HG03442 (cell line): ENCODE data around the gene SKP2.
"Not testable (repeated sequence)": the region's sequence is repeated elsewhere in the genome, so short reads cannot be mapped to it uniquely, and the experiment has no call there.

Experiments used
- ATAC-seq: cut with Tn5 transposase; IDR thresholded peaks from one replicate; pipeline ENCODE4 v1.9.1; 2021; ENCODE audit warnings: mild to moderate bottlenecking, moderate library complexity; ENCODE audit not compliant: unreplicated experiment

The SKP2 gene

DNA sequence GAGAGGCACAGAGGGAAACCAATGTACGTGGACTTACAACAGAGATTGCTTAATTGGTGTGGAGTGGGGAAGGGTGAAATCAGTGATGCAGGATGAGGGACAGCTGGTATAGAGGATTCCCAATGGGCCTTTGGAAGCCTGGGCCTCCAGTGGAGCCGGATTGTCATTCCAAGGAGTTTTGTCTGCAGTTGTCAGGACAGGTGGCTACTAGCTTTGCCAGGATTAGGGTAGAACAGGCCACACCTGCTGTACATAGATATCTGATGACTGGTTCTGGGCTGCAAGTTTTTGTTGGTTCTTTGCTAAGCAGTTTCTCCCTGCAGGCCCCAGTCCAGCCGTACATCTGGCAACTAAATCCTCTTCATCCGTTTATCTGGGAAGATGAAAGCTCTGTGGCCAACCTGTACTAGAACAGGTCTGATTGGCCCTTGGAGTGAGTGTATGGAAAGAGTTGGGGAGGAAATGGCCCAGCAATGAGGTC is 4.2 kb downstream of the SKP2 start:
- no peak for ATAC-seq

DNA sequence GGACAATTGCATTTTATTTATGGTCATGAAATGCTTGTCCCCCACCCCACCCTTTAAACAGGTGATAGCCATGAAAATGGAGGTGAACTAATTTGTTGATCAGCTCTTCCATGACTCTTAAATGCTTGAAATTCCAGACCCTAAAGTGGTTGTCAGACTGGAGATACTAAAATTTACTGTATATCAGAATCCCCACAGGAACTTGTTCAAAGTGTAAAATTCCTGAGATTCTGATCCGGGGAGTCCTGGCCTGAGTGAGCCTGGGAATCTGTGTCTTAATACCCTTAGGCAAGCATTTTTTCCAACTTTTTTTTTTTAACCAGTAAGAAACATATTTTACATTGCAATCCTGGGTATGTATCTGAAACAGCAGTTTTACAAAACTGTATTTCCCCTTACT is 4.7 kb downstream of the SKP2 start:
- no peak for ATAC-seq

DNA sequence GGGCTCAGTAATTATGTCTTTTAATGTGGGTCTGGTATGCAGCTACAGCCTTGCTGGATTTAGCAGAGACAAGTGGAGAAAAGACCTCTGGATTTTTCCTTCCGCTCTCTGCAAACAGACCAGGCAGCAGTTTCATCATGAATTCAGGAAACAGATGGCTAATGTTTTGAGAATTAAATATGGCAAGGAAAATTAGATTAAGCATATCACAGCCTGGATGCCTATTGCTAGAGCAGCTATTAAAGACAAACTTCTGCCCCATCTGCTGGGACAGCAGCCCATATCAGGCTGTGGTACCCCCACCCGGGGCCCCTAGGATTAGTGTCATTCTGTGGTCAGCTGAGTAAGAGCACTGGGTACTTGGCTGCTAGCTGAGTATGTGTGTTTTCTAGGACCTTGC is 6.2 kb downstream of the SKP2 start:
- no peak for ATAC-seq

DNA sequence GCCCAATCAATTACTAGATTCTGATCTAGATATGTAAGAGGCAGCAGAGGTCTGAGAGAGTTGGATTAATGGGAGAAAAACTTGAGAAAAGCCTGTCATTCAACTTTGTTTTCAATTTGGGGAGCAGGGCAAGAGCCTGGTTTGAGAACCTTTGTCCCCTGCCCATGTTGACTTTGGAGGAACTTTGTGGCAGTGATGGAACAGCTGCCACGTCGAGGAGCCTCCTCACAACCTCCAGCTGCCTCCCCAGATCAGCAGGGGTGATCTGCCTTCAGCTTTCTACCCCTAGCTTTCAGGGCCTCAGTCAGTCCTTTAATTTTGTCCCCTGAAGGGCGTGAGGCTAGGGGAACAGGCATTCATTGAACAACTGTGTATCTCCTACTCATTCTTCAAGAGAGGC is 8.7 kb downstream of the SKP2 start:
- no peak for ATAC-seq

DNA sequence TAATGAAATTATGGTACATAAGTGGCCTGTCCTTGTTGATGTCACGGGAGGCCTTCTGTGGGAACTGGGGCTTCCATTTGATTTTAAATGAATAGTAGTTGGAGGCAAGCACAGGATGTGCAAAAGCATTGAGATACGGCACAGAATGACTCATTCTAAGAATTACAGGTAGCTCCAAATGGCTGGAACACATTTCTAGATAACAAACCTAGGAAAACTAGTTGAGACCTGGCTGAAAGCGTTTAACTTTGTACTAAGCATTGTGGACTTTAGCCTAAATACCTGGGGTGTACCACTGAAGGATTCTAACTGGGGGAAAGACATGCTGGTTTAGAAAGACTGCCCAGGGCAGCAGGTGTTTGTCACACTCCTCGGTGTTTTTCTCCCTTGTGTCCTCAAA is 9.4 kb downstream of the SKP2 start:
- ATAC-seq = no peak

DNA sequence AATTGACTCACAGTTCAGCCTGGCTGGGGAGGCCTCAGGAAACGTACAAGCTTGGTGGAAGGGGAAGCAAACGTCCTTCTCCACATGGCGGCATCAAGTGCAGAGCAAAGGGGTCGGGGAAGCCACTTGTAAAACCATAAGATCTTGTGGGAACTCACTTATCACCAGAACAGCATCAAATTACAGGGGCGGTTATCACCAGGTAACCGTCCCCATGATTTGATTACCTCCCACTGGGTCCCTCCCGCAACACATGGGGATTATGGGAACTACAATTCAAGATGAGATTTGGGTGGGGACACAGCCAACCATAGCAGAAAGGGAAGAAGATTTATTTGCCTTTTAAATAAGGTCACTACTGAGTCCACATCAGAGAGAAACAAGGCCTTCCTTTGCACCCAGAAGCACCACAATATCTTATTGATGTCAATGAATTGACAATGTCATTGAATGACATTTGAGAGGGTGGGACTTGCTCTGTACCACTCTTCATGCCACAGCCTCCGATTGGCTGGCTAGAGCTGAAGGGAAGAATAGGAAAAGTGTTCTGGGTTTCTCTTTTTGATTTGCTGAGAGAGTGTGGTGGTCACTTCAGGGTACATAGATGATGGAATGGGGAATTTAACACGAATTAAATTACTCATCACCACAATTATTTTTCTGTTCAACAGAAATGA is 11.0 kb downstream of the SKP2 start:
- ATAC-seq = no peak

DNA sequence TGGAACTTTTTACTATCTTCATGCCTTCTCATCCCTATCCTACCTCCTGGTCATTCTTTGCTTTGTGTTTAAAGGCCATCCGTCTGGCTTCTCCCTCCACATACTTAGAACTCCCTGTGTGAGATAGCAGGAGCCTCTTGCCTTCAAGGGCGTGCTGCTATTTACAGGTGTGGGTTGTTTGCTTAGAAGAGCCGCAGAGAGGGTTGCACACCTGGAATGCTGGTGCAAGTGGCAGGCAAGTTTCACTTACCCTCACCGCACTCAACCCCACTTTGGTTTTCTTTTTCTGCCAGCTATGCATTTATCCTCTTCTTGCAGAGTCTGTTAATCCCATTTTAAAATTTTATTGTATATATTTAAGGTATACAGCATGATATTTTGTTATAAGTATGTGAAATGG is 12.6 kb downstream of the SKP2 start:
- ATAC-seq = no peak

DNA sequence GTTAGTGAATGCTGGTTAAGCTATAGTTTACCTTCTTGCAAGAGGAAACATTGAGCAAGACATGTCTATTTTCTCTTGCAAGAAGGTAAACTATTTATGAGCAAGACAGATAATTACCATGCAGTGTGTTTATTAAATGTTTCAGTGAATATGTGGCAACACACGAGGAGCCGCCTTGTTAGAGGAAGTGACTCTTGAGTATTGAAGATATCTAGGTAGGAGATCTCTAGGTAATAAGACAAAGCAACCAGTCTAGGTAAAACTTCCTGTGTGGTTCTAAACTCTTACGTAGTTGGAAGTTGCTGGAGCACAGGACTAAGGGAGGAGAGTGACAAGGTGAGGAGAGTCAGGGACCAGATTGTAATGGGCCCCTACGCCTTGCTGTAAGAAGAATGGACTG is 16.8 kb downstream of the SKP2 start:
- ATAC-seq = no peak

DNA sequence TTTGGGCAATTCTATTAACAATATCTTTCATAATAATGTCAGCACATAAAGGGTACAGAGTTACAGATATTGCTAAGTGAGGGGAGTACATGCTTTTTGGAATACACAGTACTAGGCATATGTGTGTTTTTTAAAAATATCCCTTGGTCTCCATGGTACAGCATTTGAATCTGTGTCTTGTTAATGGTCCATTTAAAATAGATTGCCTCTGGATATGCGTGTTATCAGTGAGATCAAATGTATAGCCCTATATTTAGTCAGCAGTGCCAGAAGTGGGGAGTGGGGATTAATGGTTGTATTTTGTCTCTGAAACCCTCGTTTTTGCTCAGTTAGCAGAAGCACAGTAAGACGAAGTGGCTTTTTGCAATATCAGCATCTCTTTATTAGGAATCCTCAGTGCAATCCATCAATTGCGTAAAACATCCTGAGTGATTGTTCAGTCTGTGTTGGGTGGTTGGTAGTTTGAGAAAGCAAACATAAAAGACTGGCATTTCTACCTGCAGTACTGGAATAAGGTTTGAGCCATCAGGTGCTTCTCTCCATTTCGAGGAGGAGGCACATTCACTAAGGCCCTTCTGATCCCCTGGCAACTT is 19.0 kb downstream of the SKP2 start:
- no peak for ATAC-seq

DNA sequence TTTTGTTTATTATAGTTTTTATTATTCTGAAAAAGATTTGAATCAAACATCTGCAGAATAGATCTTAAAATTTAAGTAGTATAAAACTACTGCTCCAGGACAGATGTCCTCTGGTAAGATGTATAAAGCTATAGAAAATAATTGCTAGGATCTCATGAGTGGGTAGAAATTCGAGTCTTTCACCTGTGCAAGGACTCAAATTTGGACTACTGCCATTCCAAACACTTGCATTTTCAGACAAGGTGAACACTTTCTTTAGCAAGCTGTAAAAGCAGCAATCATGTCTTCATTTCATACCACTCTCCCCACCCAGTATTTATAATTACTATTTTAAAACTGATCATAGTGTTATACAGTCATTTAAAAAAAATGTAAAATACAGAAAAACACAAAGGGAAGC is 20.7 kb downstream of the SKP2 start:
- ATAC-seq = no peak

DNA sequence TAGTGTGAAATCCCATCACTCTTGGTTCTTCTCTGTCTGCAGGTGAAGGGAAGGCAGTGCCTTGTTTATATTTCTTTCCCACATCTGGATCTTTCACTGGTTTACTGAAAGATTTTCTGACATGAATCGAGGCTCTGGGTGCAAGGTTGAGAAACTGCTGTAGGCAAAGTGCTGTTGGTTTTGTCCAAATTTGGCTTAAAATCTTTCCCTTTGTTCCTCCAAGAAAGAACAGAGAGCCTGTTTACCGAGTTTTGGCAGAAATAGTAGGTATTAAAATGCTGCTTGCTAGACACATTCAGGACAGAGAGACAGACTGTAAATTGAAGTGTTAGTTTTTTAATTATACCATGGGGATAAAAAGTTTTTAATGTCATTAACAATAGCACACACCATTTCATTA is 21.5 kb downstream of the SKP2 start:
- ATAC-seq = no peak

DNA sequence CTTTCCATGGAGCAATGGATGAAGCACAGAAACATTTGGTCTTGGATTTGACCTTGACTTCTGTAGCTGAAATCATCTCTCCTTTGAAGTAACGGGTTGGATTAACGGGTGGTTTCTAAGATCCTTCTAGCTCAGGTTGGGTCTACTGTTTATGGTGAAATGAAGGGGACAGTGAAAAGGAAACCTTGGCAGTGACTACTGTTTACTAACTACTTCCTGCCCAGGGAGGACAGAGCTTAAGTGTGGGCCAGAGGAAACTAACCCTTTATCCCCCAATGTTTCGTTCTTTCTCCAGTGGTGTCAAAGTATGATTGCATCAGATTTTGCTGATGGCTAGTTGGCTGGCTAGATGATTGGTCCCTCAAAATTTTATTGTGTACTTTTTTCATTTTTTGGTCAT is 22.2 kb downstream of the SKP2 start:
- no peak for ATAC-seq

DNA sequence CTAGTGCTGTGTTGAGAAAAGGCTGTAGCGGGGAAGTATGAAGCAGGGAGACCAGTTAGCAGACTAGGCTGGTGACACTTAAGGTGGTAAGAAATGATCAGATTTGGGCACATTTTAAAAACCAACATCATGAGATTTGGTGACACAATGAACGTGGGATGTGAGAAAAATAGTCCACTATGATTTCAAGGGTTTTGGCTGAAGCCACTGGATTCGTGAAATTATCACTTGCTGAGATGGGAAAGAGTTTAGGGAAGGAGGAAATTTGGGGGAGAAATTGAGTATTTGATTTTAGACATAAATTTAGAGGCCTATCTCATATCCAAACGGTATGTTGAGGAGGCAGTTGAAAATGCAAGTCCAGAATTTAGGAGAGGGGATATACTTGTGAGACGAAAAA is 23.1 kb downstream of the SKP2 start:
- no peak for ATAC-seq

DNA sequence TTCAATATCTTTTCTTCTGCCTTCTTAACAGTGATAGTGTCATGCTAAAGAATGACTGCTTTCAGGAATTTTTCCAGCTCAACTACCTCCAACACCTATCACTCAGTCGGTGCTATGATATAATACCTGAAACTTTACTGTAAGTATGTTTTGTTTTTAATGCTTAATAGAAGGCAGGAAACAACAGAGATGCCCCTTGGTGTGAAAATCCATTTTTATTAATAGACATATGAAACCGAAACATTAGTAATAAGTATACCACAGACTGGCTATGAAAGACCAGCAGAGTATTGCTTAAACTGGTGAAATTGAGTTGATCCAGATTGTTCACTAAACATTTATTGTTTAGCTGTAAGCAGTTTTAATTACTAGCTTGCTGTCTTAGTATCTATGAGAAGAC is 25.2 kb downstream of the SKP2 start:
- peak; percentile 98 for ATAC-seq

DNA sequence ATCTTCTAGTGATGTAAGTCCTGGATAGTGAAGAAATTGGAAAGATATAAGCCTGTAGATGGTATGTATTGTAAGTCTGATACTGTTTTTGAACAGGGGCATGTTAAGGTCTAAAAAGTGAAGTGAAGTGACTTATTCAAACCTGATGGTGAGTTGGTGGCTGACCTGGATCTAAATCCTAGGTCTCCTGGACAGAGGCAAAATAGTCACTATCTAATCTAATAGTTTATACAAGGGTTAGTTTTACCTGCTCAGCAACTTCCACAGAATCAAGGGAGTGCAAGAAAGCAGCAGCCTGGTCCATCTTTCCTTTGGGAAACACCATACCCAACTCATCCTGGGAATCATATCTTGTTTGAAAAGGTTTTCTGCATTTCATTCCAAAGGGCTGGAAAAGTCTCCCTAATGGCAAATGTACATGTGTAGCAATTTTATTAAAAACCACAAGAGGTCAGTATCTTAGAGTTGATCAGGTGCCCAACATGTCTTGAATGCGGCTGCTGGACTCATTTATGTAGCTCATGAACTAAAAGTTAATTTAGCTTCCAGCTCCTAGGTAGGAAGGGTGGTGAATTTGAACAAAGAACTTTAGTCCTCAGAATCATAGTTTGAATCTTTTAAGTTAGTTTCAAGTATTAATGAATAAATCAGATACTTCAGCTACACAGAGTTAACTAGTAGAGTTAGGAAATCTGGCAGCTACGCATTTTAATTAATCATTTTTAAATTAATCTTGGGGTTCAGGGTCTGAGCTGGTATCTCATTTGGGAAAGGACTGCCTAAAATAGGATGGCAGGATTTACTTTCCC is 26.0 kb downstream of the SKP2 start:
- no peak for ATAC-seq

DNA sequence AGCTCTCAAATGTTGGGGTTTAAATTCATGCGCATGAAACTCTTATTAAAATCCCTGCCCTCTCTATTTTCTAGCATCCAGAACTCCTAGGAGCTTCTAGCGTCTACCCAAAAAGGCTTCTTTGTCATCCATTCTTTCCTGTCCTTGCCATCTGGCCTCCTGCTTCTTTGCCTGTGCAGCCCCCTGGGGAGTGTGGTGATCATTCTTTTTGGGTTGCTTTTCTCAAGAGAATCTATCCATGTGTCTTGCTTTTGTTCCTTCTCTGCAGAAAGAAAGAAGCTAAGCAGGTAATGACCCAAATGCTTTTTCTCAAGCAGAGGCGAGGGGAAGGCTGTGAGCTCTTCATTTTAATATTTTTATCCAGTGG is 26.6 kb downstream of the SKP2 start:
- no peak for ATAC-seq

DNA sequence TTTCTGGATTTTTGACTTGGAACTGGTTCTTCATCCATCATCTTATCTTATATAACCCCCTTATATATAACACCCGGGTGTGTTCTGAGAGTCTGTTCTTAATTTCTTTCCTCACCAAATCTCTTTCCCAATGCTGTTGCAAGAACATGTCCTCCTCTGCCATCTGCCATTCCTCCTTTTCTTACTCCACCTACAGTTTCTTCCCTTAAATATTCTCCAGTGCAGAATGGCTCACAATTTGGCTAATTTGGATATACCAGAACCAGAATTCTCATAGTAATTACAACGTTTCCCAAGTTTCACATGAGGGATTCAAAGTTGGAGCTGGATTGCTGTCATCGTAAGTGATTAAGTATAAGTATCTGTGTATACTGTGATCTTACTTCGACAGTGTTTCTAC is 28.0 kb downstream of the SKP2 start:
- ATAC-seq = no peak

DNA sequence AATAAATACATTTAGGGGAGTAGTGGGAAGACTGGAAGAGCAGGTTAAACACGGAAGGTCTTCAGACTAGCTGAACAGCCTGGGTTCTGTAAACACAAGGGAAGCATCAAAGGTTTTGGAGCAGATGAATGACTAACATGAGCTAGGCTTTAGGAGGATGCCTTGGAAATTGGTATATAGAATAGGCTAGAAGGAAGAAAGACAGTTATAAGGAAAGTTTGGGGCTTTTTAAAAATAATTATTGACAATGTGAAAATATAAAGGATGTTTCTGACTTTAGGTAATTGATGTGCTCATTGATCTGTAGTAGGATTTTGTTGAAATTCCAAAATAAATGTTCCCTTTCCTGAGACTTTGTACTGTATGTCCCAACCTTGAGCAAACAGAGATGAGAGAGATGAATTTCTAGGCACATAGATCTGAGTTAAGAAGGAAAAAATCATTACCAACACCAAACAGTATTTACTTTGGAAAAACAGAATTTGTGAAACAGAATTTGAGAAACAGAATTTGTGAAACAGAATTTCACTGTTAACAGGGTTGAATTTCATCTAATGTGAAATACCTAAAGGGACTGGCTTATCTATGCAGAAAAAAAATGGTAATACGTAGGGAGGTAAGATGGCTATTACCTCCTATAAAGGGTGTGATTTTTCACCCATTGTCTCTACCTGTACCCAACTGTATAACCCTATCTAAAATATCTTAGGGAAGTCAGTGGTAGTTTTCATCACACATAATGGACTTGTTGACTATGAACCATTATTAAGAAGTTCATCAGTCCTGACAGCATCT is 28.8 kb downstream of the SKP2 start:
- ATAC-seq = no peak

DNA sequence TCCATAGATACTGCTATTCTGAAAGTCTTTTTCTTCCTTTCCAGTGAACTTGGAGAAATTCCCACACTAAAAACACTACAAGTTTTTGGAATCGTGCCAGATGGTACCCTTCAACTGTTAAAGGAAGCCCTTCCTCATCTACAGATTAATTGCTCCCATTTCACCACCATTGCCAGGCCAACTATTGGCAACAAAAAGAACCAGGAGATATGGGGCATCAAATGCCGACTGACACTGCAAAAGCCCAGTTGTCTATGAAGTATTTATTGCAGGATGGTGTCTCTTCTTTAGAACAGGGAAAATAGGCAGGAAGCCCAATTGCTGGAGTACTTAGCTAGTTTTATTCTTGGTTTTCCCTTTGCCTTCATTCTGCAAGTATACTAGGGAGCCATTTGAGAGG is 29.9 kb downstream of the SKP2 start:
- ATAC-seq = no peak

DNA sequence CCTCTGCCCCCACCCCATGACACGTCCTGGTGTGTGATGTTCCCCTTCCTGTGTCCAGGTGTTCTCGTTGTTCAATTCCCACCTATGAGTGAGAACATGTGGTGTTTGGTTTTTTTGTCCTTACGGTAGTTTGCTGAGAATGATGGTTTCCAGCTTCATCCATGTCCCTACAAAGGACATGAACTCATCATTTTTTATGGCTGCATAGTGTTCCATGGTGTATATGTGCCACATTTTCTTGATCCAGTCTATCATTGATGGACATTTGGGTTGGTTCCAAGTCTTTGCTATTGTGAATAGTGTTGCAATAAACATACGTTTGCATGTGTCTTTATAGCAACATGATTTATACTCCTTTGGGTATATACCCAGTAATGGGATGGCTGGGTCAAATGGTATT is 32.5 kb downstream of the SKP2 start:
- ATAC-seq = not testable (repeated sequence)

DNA sequence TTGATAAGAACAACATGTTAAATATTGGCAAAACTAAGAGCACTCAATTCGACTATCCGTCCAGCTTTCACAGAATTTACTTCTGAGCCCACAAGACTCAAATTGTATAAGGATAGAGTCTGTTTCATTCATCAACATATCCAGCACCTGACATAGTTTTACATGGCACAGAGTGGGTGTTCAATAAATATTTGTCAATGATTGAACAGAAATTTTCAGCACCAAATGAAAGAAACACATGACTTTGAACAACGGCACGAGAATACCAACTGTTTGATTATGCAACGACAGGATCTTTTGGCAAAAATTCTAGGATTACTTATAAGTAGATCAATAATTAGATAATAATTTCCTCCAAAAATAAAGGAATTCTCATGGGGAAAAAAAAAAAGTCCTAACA is 41.8 kb downstream of the SKP2 start:
- no peak for ATAC-seq
